Measurements from ENCODE around the gene ENDOV. TPM values are rescaled to one million over a fixed set of nuclear protein-coding genes. Genes with fewer than 3 reads are reported as not detected.

Gene ENDOV
- total RNA-seq, 1 donor from 2014 or later = 39.1 TPM

GRCh38 chr17:80372922-80373570, 41.9 kb upstream of the ENDOV start:
- Mint-ChIP-seq H3K9me3 (ENCODE audit: unreplicated experiment) (no peaks in the 10 kb centered on the region), H3K4me1 (ENCODE audit: unreplicated experiment) (no peaks in the 10 kb centered on the region), H3K36me3 (ENCODE audit: unreplicated experiment) (peaks cover 68% of the 10 kb centered on the region), H3K4me3 (ENCODE audit: unreplicated experiment) (no peak overlapping the region), H3K27ac (ENCODE audit: unreplicated experiment) (no peak overlapping the region), H3K27me3 (ENCODE audit: unreplicated experiment) (no peaks in the 10 kb centered on the region)
- no peak for DNase-seq (ENCODE audit: extremely low spot score, unreplicated experiment)
- no peak for TF ChIP-seq CTCF (IDR thresholded peaks at IDR 0.05)

GRCh38 chr17:80374039-80374731, 40.8 kb upstream of the ENDOV start:
- H3K36me3 Mint-ChIP-seq (ENCODE audit: unreplicated experiment) = peaks cover 70% of the 10 kb centered on the region
- no peak for DNase-seq (ENCODE audit: extremely low spot score, unreplicated experiment)
- H3K4me1 Mint-ChIP-seq (ENCODE audit: unreplicated experiment) = no peaks in the 10 kb centered on the region
- no peaks in the 10 kb centered on the region for H3K9me3 Mint-ChIP-seq (ENCODE audit: unreplicated experiment)
- H3K27me3 Mint-ChIP-seq (ENCODE audit: unreplicated experiment) = no peaks in the 10 kb centered on the region
- H3K4me3 Mint-ChIP-seq (ENCODE audit: unreplicated experiment) = no peak overlapping the region
- no peak for TF ChIP-seq CTCF (IDR thresholded peaks at IDR 0.05)
- H3K27ac Mint-ChIP-seq (ENCODE audit: unreplicated experiment) = no peak overlapping the region

- Mint-ChIP-seq H3K4me3 (ENCODE audit: unreplicated experiment) (no peak overlapping the region), H3K9me3 (ENCODE audit: unreplicated experiment) (no peaks in the 10 kb centered on the region), H3K27ac (ENCODE audit: unreplicated experiment) (no peak overlapping the region), H3K27me3 (ENCODE audit: unreplicated experiment) (no peaks in the 10 kb centered on the region), H3K36me3 (ENCODE audit: unreplicated experiment) (peaks cover 70% of the 10 kb centered on the region), H3K4me1 (ENCODE audit: unreplicated experiment) (no peaks in the 10 kb centered on the region)
- DNase-seq (ENCODE audit: extremely low spot score, unreplicated experiment) = no peak
- no peak for TF ChIP-seq CTCF (IDR thresholded peaks at IDR 0.05)
Observed at GRCh38 chr17:80374732-80375585, 40.0 kb upstream of the ENDOV start.

GRCh38 chr17:80376531-80376930, 38.4 kb upstream of the ENDOV start:
- DNase-seq (ENCODE audit: extremely low spot score, unreplicated experiment) = no peak
- Mint-ChIP-seq H3K9me3 (ENCODE audit: unreplicated experiment) (no peaks in the 10 kb centered on the region), H3K4me1 (ENCODE audit: unreplicated experiment) (no peaks in the 10 kb centered on the region), H3K4me3 (ENCODE audit: unreplicated experiment) (no peak overlapping the region), H3K27me3 (ENCODE audit: unreplicated experiment) (no peaks in the 10 kb centered on the region), H3K36me3 (ENCODE audit: unreplicated experiment) (peaks cover 69% of the 10 kb centered on the region), H3K27ac (ENCODE audit: unreplicated experiment) (no peak overlapping the region)
- no peak for TF ChIP-seq CTCF (IDR thresholded peaks at IDR 0.05)

- H3K27me3 Mint-ChIP-seq (ENCODE audit: unreplicated experiment) = no peaks in the 10 kb centered on the region
- H3K27ac Mint-ChIP-seq (ENCODE audit: unreplicated experiment) = no peak overlapping the region
- H3K36me3 Mint-ChIP-seq (ENCODE audit: unreplicated experiment) = peaks cover 68% of the 10 kb centered on the region
- no peaks in the 10 kb centered on the region for H3K9me3 Mint-ChIP-seq (ENCODE audit: unreplicated experiment)
- H3K4me1 Mint-ChIP-seq (ENCODE audit: unreplicated experiment) = no peaks in the 10 kb centered on the region
- no peak overlapping the region for H3K4me3 Mint-ChIP-seq (ENCODE audit: unreplicated experiment)
- no peak for TF ChIP-seq CTCF (IDR thresholded peaks at IDR 0.05)
- no peak for DNase-seq (ENCODE audit: extremely low spot score, unreplicated experiment)
Observed at GRCh38 chr17:80377798-80378197, 37.2 kb upstream of the ENDOV start.

All from osteocyte (in vitro differentiated cells).